WTC11 (cell line): Measurements from ENCODE around the gene ITGA8.

Experiments
- ELF4 ChIP-seq: sonication (generic); formaldehyde crosslinking; IDR thresholded peaks from 2 replicates; pipeline ENCODE4 v1.8.1; 2022; ENCODE audit warnings: low read depth, mild to moderate bottlenecking, moderate library complexity, missing genetic modification reagents
- ESRRA ChIP-seq: sonication (generic); formaldehyde crosslinking; IDR thresholded peaks from 2 replicates; pipeline ENCODE4 v1.8.1; 2022; ENCODE audit warnings: mild to moderate bottlenecking, missing genetic modification reagents, borderline replicate concordance
- JUN ChIP-seq: sonication (generic); formaldehyde crosslinking; IDR thresholded peaks from 2 replicates; pipeline ENCODE4 v1.8.0; 2023; ENCODE audit warnings: mild to moderate bottlenecking, missing genetic modification reagents
- RELA ChIP-seq: sonication (generic); formaldehyde crosslinking; IDR thresholded peaks from 2 replicates; pipeline ENCODE4 v1.8.1; 2022; ENCODE audit warnings: missing genetic modification reagents, mild to moderate bottlenecking, borderline replicate concordance
- TF ChIP-seq, protein P1 (sequence below): sonication (generic); formaldehyde crosslinking; IDR thresholded peaks from 2 replicates; pipeline ENCODE4 v1.8.1; 2022; ENCODE audit warnings: missing genetic modification reagents, borderline replicate concordance
- TF ChIP-seq, protein P2 (sequence below): sonication (generic); formaldehyde crosslinking; IDR thresholded peaks from 2 replicates; pipeline ENCODE4 v1.8.0; 2022; ENCODE audit warnings: mild to moderate bottlenecking, missing genetic modification reagents
- TF ChIP-seq, protein P3 (sequence below): sonication (generic); formaldehyde crosslinking; IDR thresholded peaks from 2 replicates; pipeline ENCODE4 v1.8.0; 2023; ENCODE audit warnings: missing genetic modification reagents
- TF ChIP-seq, protein P4 (sequence below): fragments of 200-600 bp; IDR thresholded peaks from 2 replicates; pipeline ENCODE4 v1.8.0; 2022; ENCODE audit warnings: antibody characterized with exemption
- TF ChIP-seq, protein P5 (sequence below): sonication (generic); formaldehyde crosslinking; IDR thresholded peaks from 2 replicates; pipeline ENCODE4 v1.8.1; 2023; ENCODE audit warnings: mild to moderate bottlenecking, missing genetic modification reagents, moderate library complexity
- TF ChIP-seq, protein P6 (sequence below): sonication (generic); formaldehyde crosslinking; IDR thresholded peaks from 2 replicates; pipeline ENCODE4 v1.8.1; 2023; ENCODE audit warnings: mild to moderate bottlenecking, missing genetic modification reagents
- TF ChIP-seq, protein P7 (sequence below): sonication (generic); formaldehyde crosslinking; IDR thresholded peaks from 2 replicates; pipeline ENCODE4 v1.8.1; 2022; ENCODE audit warnings: low read depth, mild to moderate bottlenecking, moderate library complexity, missing genetic modification reagents, borderline replicate concordance
- TF ChIP-seq, protein P8 (sequence below): sonication (generic); formaldehyde crosslinking; IDR thresholded peaks from 2 replicates; pipeline ENCODE4 v1.8.1; 2023; ENCODE audit warnings: mild to moderate bottlenecking, missing genetic modification reagents, moderate library complexity

DNA sequence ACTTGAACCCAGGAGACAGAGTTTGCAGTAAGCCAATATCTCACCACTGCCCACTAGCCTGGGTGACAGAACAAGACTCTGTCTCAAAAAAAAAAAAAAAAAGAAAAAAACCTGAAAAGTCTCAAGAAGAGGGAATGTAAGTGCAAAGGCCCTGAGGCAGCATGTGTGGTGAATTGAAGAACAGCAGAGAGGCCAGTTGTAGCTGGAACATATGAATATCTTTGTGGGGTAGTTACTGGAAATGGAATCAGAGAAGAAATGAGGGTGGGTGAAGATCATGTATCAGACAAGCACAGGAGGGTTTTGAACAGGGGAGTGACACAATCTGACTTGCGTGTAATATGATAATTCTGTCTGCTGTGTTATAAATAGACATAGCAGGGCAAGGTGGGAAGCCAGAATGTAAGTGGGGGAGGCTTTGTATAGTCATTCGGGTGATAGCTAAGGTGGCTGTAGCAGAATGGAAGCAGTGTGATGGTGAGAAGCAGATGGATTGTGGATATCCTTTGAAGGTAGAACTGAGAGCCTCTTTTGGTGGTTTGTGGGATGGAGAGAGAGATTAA is 45.3 kb upstream of the ITGA8 start:
- TF ChIP-seq, protein P1, sequence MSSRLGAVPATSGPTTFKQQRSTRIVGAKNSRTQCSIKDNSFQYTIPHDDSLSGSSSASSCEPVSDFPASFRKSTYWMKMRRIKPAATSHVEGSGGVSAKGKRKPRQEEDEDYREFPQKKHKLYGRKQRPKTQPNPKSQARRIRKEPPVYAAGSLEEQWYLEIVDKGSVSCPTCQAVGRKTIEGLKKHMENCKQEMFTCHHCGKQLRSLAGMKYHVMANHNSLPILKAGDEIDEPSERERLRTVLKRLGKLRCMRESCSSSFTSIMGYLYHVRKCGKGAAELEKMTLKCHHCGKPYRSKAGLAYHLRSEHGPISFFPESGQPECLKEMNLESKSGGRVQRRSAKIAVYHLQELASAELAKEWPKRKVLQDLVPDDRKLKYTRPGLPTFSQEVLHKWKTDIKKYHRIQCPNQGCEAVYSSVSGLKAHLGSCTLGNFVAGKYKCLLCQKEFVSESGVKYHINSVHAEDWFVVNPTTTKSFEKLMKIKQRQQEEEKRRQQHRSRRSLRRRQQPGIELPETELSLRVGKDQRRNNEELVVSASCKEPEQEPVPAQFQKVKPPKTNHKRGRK (CRISPR knock-in tag), result no peak
- TF ChIP-seq, protein P2, sequence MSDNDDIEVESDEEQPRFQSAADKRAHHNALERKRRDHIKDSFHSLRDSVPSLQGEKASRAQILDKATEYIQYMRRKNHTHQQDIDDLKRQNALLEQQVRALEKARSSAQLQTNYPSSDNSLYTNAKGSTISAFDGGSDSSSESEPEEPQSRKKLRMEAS (CRISPR knock-in tag), result no peak
- TF ChIP-seq, protein P3, sequence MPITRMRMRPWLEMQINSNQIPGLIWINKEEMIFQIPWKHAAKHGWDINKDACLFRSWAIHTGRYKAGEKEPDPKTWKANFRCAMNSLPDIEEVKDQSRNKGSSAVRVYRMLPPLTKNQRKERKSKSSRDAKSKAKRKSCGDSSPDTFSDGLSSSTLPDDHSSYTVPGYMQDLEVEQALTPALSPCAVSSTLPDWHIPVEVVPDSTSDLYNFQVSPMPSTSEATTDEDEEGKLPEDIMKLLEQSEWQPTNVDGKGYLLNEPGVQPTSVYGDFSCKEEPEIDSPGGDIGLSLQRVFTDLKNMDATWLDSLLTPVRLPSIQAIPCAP, result no peak
- TF ChIP-seq, protein P4, sequence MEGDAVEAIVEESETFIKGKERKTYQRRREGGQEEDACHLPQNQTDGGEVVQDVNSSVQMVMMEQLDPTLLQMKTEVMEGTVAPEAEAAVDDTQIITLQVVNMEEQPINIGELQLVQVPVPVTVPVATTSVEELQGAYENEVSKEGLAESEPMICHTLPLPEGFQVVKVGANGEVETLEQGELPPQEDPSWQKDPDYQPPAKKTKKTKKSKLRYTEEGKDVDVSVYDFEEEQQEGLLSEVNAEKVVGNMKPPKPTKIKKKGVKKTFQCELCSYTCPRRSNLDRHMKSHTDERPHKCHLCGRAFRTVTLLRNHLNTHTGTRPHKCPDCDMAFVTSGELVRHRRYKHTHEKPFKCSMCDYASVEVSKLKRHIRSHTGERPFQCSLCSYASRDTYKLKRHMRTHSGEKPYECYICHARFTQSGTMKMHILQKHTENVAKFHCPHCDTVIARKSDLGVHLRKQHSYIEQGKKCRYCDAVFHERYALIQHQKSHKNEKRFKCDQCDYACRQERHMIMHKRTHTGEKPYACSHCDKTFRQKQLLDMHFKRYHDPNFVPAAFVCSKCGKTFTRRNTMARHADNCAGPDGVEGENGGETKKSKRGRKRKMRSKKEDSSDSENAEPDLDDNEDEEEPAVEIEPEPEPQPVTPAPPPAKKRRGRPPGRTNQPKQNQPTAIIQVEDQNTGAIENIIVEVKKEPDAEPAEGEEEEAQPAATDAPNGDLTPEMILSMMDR, result no peak
- TF ChIP-seq, protein P5, sequence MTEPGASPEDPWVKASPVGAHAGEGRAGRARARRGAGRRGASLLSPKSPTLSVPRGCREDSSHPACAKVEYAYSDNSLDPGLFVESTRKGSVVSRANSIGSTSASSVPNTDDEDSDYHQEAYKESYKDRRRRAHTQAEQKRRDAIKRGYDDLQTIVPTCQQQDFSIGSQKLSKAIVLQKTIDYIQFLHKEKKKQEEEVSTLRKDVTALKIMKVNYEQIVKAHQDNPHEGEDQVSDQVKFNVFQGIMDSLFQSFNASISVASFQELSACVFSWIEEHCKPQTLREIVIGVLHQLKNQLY (CRISPR knock-in tag), result no peak
- TF ChIP-seq RELA (CRISPR knock-in tag), result no peak
- TF ChIP-seq, protein P6, sequence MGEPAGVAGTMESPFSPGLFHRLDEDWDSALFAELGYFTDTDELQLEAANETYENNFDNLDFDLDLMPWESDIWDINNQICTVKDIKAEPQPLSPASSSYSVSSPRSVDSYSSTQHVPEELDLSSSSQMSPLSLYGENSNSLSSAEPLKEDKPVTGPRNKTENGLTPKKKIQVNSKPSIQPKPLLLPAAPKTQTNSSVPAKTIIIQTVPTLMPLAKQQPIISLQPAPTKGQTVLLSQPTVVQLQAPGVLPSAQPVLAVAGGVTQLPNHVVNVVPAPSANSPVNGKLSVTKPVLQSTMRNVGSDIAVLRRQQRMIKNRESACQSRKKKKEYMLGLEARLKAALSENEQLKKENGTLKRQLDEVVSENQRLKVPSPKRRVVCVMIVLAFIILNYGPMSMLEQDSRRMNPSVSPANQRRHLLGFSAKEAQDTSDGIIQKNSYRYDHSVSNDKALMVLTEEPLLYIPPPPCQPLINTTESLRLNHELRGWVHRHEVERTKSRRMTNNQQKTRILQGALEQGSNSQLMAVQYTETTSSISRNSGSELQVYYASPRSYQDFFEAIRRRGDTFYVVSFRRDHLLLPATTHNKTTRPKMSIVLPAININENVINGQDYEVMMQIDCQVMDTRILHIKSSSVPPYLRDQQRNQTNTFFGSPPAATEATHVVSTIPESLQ, result no peak
- no peak for TF ChIP-seq ELF4 (CRISPR knock-in tag)
- no peak for TF ChIP-seq JUN
- TF ChIP-seq, protein P7, sequence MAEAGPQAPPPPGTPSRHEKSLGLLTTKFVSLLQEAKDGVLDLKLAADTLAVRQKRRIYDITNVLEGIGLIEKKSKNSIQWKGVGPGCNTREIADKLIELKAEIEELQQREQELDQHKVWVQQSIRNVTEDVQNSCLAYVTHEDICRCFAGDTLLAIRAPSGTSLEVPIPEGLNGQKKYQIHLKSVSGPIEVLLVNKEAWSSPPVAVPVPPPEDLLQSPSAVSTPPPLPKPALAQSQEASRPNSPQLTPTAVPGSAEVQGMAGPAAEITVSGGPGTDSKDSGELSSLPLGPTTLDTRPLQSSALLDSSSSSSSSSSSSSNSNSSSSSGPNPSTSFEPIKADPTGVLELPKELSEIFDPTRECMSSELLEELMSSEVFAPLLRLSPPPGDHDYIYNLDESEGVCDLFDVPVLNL (CRISPR knock-in tag), result no peak
- TF ChIP-seq, protein P8, sequence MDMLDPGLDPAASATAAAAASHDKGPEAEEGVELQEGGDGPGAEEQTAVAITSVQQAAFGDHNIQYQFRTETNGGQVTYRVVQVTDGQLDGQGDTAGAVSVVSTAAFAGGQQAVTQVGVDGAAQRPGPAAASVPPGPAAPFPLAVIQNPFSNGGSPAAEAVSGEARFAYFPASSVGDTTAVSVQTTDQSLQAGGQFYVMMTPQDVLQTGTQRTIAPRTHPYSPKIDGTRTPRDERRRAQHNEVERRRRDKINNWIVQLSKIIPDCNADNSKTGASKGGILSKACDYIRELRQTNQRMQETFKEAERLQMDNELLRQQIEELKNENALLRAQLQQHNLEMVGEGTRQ, result no peak
- TF ChIP-seq ESRRA (CRISPR knock-in tag), result no peak
